ENCODE measurements around the gene TUBB4A. TPM values are rescaled to one million over a fixed set of nuclear protein-coding genes. Genes with fewer than 3 reads are reported as not detected.

Gene TUBB4A
- total RNA-seq, 4 donors from 2014 or later: 2.1 to 13.9 (median 3.4) TPM

DNA sequence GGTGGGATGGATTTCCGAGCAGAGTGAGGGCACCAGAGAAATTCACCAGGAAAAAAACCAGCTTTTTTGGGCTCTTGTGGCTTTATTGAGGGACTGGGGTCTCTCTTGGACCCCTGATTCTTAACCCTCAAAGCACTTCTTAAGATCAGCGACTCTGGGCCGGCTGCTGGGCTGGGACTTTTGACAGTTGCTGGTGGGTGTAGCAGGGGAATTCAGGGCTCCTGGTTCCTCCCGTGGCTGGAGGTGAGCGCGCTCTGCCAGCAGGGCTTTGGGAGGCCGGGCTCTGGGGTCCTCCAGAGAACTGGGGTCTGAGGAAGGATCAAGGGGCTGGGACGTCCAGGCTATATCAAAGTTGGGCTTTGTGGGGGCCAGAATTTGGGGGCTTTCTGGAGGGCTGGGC, 34.7 kb downstream of the TUBB4A start:
- H3K36me3 ChIP-seq: peaks cover 7% of the 10 kb centered on the region
- WGBS: 81% methylated on average over 5 of the region's 8 CpGs
- H3K4me3 ChIP-seq: no peak overlapping the region
- H3K4me1 ChIP-seq: peaks cover 18% of the 10 kb centered on the region
- H3K27ac ChIP-seq: no peak overlapping the region
- peaks cover 12% of the 10 kb centered on the region for H3K27me3 ChIP-seq
- H3K9me3 ChIP-seq: no peaks in the 10 kb centered on the region
- DNase-seq (ENCODE audit: low spot score in 2 of 2): no peak
- TF ChIP-seq CTCF (IDR thresholded peaks at IDR 0.05): no peak
- no peak for TF ChIP-seq POLR2A (IDR thresholded peaks at IDR 0.05)
- TF ChIP-seq EP300 (IDR thresholded peaks at IDR 0.05): no peak
- TF ChIP-seq POLR2AphosphoS5 (IDR thresholded peaks at IDR 0.05): no peak

DNA sequence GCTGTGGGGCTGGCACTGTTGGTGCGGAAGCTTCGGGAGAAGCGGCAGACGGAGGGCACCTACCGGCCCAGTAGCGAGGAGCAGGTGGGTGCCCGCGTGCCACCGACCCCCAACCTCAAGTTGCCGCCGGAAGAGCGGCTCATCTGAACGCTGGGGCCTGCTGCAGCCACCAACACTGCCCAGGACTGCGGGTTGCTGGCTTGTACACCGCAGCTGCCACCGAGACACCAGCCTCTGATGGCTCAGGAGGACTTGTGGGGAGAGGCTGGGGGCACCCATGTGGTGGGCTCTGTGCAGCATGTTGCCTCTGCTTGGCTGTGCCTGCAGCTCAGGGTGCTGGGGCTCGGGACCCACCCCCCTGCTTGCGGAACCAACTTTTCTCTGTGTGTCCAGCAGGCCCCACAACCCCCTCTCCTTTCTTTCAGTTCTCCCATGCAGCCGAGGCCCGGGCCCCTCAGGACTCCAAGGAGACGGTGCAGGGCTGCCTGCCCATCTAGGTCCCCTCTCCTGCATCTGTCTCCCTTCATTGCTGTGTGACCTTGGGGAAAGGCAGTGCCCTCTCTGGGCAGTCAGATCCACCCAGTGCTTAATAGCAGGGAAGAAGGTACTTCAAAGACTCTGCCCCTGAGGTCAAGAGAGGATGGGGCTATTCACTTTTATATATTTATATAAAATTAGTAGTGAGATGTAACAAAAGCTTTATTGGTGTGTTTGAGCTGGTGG, 35.4 kb downstream of the TUBB4A start:
- peaks cover 7% of the 10 kb centered on the region for H3K36me3 ChIP-seq
- WGBS: 80% methylated on average over 10 of the region's 21 CpGs
- H3K27me3 ChIP-seq: peaks cover 12% of the 10 kb centered on the region
- no peaks in the 10 kb centered on the region for H3K9me3 ChIP-seq
- no peak for TF ChIP-seq POLR2A (IDR thresholded peaks at IDR 0.05)
- TF ChIP-seq POLR2AphosphoS5 (IDR thresholded peaks at IDR 0.05): no peak
- TF ChIP-seq CTCF (IDR thresholded peaks at IDR 0.05): no peak
- TF ChIP-seq EP300 (IDR thresholded peaks at IDR 0.05): no peak
- no peak overlapping the region for H3K27ac ChIP-seq
- no peak for DNase-seq (ENCODE audit: low spot score in 2 of 2)
- no peak overlapping the region for H3K4me3 ChIP-seq
- H3K4me1 ChIP-seq: peaks cover 22% of the 10 kb centered on the region

- 96% methylated on average over 8 of the region's 8 CpGs for WGBS
- TF ChIP-seq EP300 (IDR thresholded peaks at IDR 0.05) (no peak), CTCF (IDR thresholded peaks at IDR 0.05) (no peak), POLR2AphosphoS5 (IDR thresholded peaks at IDR 0.05) (no peak), POLR2A (IDR thresholded peaks at IDR 0.05) (no peak)
Observed at GRCh38 chr19:6465663-6466062, 36.4 kb downstream of the TUBB4A start.

DNA sequence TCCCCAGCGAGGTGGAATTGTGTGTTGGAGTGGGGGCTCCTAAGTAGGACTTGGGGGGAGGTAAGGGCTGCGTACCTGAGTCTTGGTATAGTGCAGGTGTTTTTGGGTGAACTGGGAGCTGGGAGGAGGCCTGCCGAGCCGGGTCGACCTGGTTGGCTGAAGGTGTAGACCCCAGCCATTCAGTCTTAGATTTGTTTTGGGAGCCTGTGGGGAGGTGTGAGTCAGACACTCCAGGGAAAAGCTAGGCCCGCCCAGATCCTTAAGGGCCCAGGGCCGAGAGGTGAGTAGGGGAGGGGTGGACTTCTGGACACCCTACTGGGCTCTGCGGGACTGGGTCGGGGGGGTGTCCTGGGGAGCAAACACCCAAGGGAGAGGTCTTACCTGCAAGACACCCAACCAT, 37.1 kb downstream of the TUBB4A start:
- TF ChIP-seq POLR2A (IDR thresholded peaks at IDR 0.05) (no peak), EP300 (IDR thresholded peaks at IDR 0.05) (no peak), POLR2AphosphoS5 (IDR thresholded peaks at IDR 0.05) (no peak), CTCF (IDR thresholded peaks at IDR 0.05) (no peak)
- peaks cover 12% of the 10 kb centered on the region for H3K27me3 ChIP-seq
- DNase-seq (ENCODE audit: low spot score in 2 of 2): no peak
- WGBS: 36% methylated on average over 9 of the region's 9 CpGs
- H3K27ac ChIP-seq: no peak overlapping the region
- no peaks in the 10 kb centered on the region for H3K9me3 ChIP-seq
- H3K4me1 ChIP-seq: peaks cover 27% of the 10 kb centered on the region
- H3K4me3 ChIP-seq: peak overlapping the region; percentile 59
- H3K36me3 ChIP-seq: peaks cover 7% of the 10 kb centered on the region

More at GRCh38 chr19:6465663-6466062, 36.4 kb downstream of the TUBB4A start:
- Histone ChIP-seq H3K36me3 (peaks cover 7% of the 10 kb centered on the region), H3K9me3 (no peaks in the 10 kb centered on the region), H3K27ac (no peak overlapping the region), H3K4me3 (no peak overlapping the region), H3K4me1 (peaks cover 24% of the 10 kb centered on the region), H3K27me3 (peaks cover 12% of the 10 kb centered on the region)
- no peak for DNase-seq (ENCODE audit: low spot score in 2 of 2)

DNA sequence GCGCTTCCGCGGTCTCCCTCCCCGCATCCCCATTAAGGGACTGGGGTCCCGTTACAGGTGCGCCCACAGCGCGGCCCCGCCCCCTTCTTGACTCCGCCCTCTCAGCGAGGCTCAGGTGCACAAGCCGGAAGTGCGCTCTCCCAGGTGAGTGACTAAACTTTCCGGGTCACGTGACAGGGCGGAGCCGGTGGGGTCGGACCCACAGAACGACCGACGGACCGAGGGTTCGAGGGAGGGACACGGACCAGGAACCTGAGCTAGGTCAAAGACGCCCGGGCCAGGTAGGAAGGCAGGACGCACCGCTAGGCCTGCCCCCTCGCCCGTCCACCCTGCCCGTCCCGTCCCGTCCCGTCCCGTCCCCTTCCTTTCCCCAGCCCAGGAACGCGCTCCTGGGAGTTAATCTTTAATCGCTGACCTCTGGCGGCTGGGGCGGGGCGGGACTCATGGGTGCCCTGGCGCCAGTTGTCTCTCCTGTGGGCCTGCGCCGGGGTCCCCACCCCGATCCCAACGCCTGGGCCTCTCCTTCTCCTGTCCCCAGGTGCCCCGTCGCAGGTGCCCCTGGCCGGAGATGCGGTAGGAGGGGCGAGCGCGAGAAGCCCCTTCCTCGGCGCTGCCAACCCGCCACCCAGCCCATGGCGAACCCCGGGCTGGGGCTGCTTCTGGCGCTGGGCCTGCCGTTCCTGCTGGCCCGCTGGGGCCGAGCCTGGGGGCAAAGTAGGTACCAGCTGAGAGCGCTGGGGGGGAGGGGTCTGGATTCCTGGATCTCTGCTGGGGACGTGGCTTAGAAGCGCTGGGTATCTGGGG, 37.8 kb downstream of the TUBB4A start, which contains the start of gene CRB3:
CRB3 (plus strand) TSS at position 202 of the 804 bp plus-strand sequence; CDS start at position 633, 431 bp downstream.
- Histone ChIP-seq H3K9me3 (no peaks in the 10 kb centered on the region), H3K4me1 (peaks cover 34% of the 10 kb centered on the region), H3K27ac (peak within 1 kb of the TSS; percentile 77), H3K4me3 (peak within 1 kb of the TSS; percentile 59), H3K27me3 (peaks cover 12% of the 10 kb centered on the region), H3K36me3 (peaks cover 7% of the 10 kb centered on the region)
- peak; percentile 83 to 90 for DNase-seq (ENCODE audit: low spot score in 2 of 2)
- 7% methylated on average over 29 of the region's 65 CpGs for WGBS
- TF ChIP-seq EP300 (IDR thresholded peaks at IDR 0.05): no peak
- TF ChIP-seq CTCF (IDR thresholded peaks at IDR 0.05): no peak
- no peak for TF ChIP-seq POLR2AphosphoS5 (IDR thresholded peaks at IDR 0.05)
- no peak for TF ChIP-seq POLR2A (IDR thresholded peaks at IDR 0.05)
